ENCODE data around the gene CYP8B1.

DNA sequence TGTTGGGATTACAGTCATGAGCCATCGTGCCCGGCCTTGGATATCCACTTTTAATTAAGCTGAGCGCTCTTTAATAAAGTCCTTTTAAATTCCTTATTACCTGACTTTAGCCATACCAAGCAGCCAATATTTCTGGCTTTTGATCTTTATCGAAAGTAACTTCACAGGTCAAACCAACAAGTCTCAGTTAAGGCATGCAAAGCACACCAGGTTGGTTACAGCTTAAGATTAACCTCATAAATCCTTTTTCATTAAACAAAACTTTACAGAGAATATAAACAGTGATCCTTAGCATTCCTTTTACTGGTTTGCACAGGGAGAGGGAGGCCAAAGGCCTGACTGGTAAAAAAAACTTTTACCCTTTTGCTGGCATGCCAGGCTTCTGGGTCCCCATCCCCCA is 47.9 kb upstream of the CYP8B1 start:
- no peak for TF ChIP-seq POLR2A (IDR thresholded peaks at IDR 0.05; ENCODE audit: low read length)
- TF ChIP-seq GATA1 (IDR thresholded peaks at IDR 0.05; ENCODE audit: low read depth, low read length) = no peak
